ENCODE measurements around the gene LEMD1. TPM values are rescaled to one million over a fixed set of nuclear protein-coding genes. Genes with fewer than 3 reads are reported as not detected.
A peak's percentile ranks its signal among the peaks of the same experiment; 100 is the strongest.
"Not testable (repeated sequence)": the region's sequence is repeated elsewhere in the genome, so short reads cannot be mapped to it uniquely, and the experiment has no call there.

The LEMD1 gene
- polyA plus RNA-seq, 1 donor from 2014 or later, result 67.6 TPM

GRCh38 chr1:205435578-205436573, 14.0 kb upstream of the LEMD1 start:
- Histone ChIP-seq H3F3A (ENCODE audit: insufficient read depth, low read length, poor library complexity, severe bottlenecking) (no peaks in the 10 kb centered on the region), H2AFZ (ENCODE audit: low read depth, low read length) (no peak overlapping the region), H3K36me3 (ENCODE audit: insufficient read depth, low read length) (no peaks in the 10 kb centered on the region), H3K9me2 (ENCODE audit: insufficient read depth, low read length) (no peaks in the 10 kb centered on the region), H3K27ac (ENCODE audit: low read length) (peak overlapping the region; percentile 94), H3K9ac (ENCODE audit: low read length) (peak overlapping the region; percentile 67), H3K27me3 (ENCODE audit: insufficient read depth, low read depth, low read length) (no peaks in the 10 kb centered on the region), H3K4me3 (ENCODE audit: low read length) (peak overlapping the region; percentile 55), H3K79me2 (replicated peaks; ENCODE audit: insufficient read depth, low read length) (no peaks in the 10 kb centered on the region), H3K4me2 (ENCODE audit: low read length) (peak overlapping the region; percentile 77), H3K9me3 (ENCODE audit: low read length) (no peaks in the 10 kb centered on the region), H4K20me1 (ENCODE audit: insufficient read depth) (no peaks in the 10 kb centered on the region)
- TF ChIP-seq TAF1 (IDR thresholded peaks at IDR 0.05; ENCODE audit: low read depth), result peak; percentile 24
- TF ChIP-seq EZH2 (IDR thresholded peaks at IDR 0.05; ENCODE audit: borderline replicate concordance, insufficient read depth, low read length, poor library complexity, severe bottlenecking), result no peak
- TF ChIP-seq SMC3 (conservative IDR thresholded peaks at IDR 0.05; ENCODE audit: poor library complexity), result peak; percentile 42
- TF ChIP-seq, protein P1, sequence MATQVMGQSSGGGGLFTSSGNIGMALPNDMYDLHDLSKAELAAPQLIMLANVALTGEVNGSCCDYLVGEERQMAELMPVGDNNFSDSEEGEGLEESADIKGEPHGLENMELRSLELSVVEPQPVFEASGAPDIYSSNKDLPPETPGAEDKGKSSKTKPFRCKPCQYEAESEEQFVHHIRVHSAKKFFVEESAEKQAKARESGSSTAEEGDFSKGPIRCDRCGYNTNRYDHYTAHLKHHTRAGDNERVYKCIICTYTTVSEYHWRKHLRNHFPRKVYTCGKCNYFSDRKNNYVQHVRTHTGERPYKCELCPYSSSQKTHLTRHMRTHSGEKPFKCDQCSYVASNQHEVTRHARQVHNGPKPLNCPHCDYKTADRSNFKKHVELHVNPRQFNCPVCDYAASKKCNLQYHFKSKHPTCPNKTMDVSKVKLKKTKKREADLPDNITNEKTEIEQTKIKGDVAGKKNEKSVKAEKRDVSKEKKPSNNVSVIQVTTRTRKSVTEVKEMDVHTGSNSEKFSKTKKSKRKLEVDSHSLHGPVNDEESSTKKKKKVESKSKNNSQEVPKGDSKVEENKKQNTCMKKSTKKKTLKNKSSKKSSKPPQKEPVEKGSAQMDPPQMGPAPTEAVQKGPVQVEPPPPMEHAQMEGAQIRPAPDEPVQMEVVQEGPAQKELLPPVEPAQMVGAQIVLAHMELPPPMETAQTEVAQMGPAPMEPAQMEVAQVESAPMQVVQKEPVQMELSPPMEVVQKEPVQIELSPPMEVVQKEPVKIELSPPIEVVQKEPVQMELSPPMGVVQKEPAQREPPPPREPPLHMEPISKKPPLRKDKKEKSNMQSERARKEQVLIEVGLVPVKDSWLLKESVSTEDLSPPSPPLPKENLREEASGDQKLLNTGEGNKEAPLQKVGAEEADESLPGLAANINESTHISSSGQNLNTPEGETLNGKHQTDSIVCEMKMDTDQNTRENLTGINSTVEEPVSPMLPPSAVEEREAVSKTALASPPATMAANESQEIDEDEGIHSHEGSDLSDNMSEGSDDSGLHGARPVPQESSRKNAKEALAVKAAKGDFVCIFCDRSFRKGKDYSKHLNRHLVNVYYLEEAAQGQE (IDR thresholded peaks at IDR 0.05; ENCODE audit: borderline replicate concordance), result peak; percentile 85
- peak; percentile 82 for TF ChIP-seq EP300 (conservative IDR thresholded peaks at IDR 0.05; ENCODE audit: poor library complexity, severe bottlenecking)
- peak; percentile 37 for TF ChIP-seq RAD21 (conservative IDR thresholded peaks at IDR 0.05)
- TF ChIP-seq POLR2AphosphoS5 (IDR thresholded peaks at IDR 0.05), result peak; percentile 59
- TF ChIP-seq MXI1 (conservative IDR thresholded peaks at IDR 0.05; ENCODE audit: poor library complexity, severe bottlenecking), result peak; percentile 23
- TF ChIP-seq, protein P2, sequence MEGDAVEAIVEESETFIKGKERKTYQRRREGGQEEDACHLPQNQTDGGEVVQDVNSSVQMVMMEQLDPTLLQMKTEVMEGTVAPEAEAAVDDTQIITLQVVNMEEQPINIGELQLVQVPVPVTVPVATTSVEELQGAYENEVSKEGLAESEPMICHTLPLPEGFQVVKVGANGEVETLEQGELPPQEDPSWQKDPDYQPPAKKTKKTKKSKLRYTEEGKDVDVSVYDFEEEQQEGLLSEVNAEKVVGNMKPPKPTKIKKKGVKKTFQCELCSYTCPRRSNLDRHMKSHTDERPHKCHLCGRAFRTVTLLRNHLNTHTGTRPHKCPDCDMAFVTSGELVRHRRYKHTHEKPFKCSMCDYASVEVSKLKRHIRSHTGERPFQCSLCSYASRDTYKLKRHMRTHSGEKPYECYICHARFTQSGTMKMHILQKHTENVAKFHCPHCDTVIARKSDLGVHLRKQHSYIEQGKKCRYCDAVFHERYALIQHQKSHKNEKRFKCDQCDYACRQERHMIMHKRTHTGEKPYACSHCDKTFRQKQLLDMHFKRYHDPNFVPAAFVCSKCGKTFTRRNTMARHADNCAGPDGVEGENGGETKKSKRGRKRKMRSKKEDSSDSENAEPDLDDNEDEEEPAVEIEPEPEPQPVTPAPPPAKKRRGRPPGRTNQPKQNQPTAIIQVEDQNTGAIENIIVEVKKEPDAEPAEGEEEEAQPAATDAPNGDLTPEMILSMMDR (IDR thresholded peaks at IDR 0.05; ENCODE audit: poor library complexity, severe bottlenecking), result no peak

DNA sequence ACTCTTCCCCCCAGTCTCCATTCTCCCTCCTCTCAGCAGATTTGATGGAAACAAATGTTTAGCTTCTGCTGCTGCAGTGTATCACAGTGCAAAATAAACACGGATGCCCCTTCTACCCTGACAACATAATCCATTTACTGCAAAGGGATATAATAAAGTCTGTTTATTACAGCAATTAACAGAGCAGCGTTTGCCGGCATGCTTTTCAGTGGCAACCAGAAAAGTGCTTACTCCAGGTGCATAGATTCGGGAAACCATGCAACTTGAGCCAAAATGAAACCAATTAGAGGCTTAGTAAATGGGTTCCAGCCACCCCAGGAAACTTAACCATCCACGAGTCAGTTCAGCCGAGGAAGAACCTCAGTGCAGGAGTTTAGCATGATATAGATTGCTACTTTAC, 12.9 kb upstream of the LEMD1 start:
- no peak overlapping the region for H3K4me2 ChIP-seq (ENCODE audit: low read length)
- H3K36me3 ChIP-seq (ENCODE audit: insufficient read depth, low read length), result no peaks in the 10 kb centered on the region
- H3K9me3 ChIP-seq (ENCODE audit: low read length), result no peaks in the 10 kb centered on the region
- H4K20me1 ChIP-seq (ENCODE audit: insufficient read depth), result no peaks in the 10 kb centered on the region
- peak overlapping the region; percentile 67 for H3K9ac ChIP-seq (ENCODE audit: low read length)
- H3K79me2 ChIP-seq (replicated peaks; ENCODE audit: insufficient read depth, low read length), result no peaks in the 10 kb centered on the region
- peak overlapping the region; percentile 55 for H3K4me3 ChIP-seq (ENCODE audit: low read length)
- no peaks in the 10 kb centered on the region for H3K9me2 ChIP-seq (ENCODE audit: insufficient read depth, low read length)
- H3F3A ChIP-seq (ENCODE audit: insufficient read depth, low read length, poor library complexity, severe bottlenecking), result no peaks in the 10 kb centered on the region
- TF ChIP-seq MXI1 (conservative IDR thresholded peaks at IDR 0.05; ENCODE audit: poor library complexity, severe bottlenecking), result no peak
- TF ChIP-seq RAD21 (conservative IDR thresholded peaks at IDR 0.05), result no peak
- TF ChIP-seq, protein P2 (IDR thresholded peaks at IDR 0.05; ENCODE audit: poor library complexity, severe bottlenecking), result no peak
- TF ChIP-seq EP300 (conservative IDR thresholded peaks at IDR 0.05; ENCODE audit: poor library complexity, severe bottlenecking), result no peak
- no peak overlapping the region for H2AFZ ChIP-seq (ENCODE audit: low read depth, low read length)
- peak overlapping the region; percentile 94 for H3K27ac ChIP-seq (ENCODE audit: low read length)
- no peaks in the 10 kb centered on the region for H3K27me3 ChIP-seq (ENCODE audit: insufficient read depth, low read depth, low read length)

- not testable (repeated sequence) for H3K9me2 ChIP-seq (ENCODE audit: insufficient read depth, low read length); H3F3A ChIP-seq (ENCODE audit: insufficient read depth, low read length, poor library complexity, severe bottlenecking); H3K9me3 ChIP-seq (ENCODE audit: low read length); H3K36me3 ChIP-seq (ENCODE audit: insufficient read depth, low read length); H3K27me3 ChIP-seq (ENCODE audit: insufficient read depth, low read depth, low read length); H3K9ac ChIP-seq (ENCODE audit: low read length); H2AFZ ChIP-seq (ENCODE audit: low read depth, low read length); H3K4me3 ChIP-seq (ENCODE audit: low read length); H3K4me2 ChIP-seq (ENCODE audit: low read length); H3K79me2 ChIP-seq (replicated peaks; ENCODE audit: insufficient read depth, low read length); H4K20me1 ChIP-seq (ENCODE audit: insufficient read depth); H3K27ac ChIP-seq (ENCODE audit: low read length)
Measured at GRCh38 chr1:205432692-205433091, 10.8 kb upstream of the LEMD1 start.
